Measurements from ENCODE around the gene UNG.
"Not testable (repeated sequence)": the region's sequence is repeated elsewhere in the genome, so short reads cannot be mapped to it uniquely, and the experiment has no call there.

The UNG gene

GRCh38 chr12:109097435-109098182, at the start of gene UNG:
Gene UNG (plus strand): TSS chr12:109097597. CDS start chr12:109097680, 83 bp downstream.
- FAIRE-seq = no peak

GRCh38 chr12:109048706-109049105, 48.7 kb upstream of the UNG start:
- FAIRE-seq = not testable (repeated sequence)

GRCh38 chr12:109049794-109050193, 47.6 kb upstream of the UNG start:
- not testable (repeated sequence) for FAIRE-seq

GRCh38 chr12:109052097-109052413, 45.3 kb upstream of the UNG start:
- no peak for FAIRE-seq

- no peak for FAIRE-seq
Observed at GRCh38 chr12:109052414-109053323, 44.7 kb upstream of the UNG start, which contains the start of gene USP30. Gene USP30 (plus strand): TSS chr12:109052576. CDS start chr12:109052679, 103 bp downstream.

- FAIRE-seq = no peak
Observed at GRCh38 chr12:109053382-109054123, 43.8 kb upstream of the UNG start.

GRCh38 chr12:109054124-109054513, 43.3 kb upstream of the UNG start:
- not testable (repeated sequence) for FAIRE-seq

GRCh38 chr12:109054520-109054919, 42.9 kb upstream of the UNG start:
- no peak for FAIRE-seq

- no peak for FAIRE-seq
Observed at GRCh38 chr12:109056891-109057290, 40.5 kb upstream of the UNG start.

GRCh38 chr12:109057376-109057775, 40.0 kb upstream of the UNG start:
- no peak for FAIRE-seq

- no peak for FAIRE-seq
Observed at GRCh38 chr12:109058773-109059172, 38.6 kb upstream of the UNG start.

- FAIRE-seq = no peak
Observed at GRCh38 chr12:109064143-109064542, 33.3 kb upstream of the UNG start.

- no peak for FAIRE-seq
Observed at GRCh38 chr12:109065154-109065852, 32.1 kb upstream of the UNG start.

GRCh38 chr12:109065853-109066193, 31.6 kb upstream of the UNG start:
- no peak for FAIRE-seq

- FAIRE-seq = no peak
Observed at GRCh38 chr12:109069307-109070271, 27.8 kb upstream of the UNG start.

- no peak for FAIRE-seq
Observed at GRCh38 chr12:109074866-109075265, 22.5 kb upstream of the UNG start.

- FAIRE-seq = no peak
Observed at GRCh38 chr12:109082751-109083150, 14.6 kb upstream of the UNG start.

GRCh38 chr12:109084425-109084824, 13.0 kb upstream of the UNG start:
- FAIRE-seq = no peak

- FAIRE-seq = no peak
Observed at GRCh38 chr12:109085590-109085989, 11.8 kb upstream of the UNG start.

- no peak for FAIRE-seq
Observed at GRCh38 chr12:109087250-109087649, 10.1 kb upstream of the UNG start.

GRCh38 chr12:109088818-109089217, 8.6 kb upstream of the UNG start:
- no peak for FAIRE-seq

Measured in colon (tissue), 2 donors.